BJ (cell line): ENCODE data around the gene OR2AT4. TPM values are rescaled to one million over a fixed set of nuclear protein-coding genes. Genes with fewer than 3 reads are reported as not detected.
"Not testable (repeated sequence)": the region's sequence is repeated elsewhere in the genome, so short reads cannot be mapped to it uniquely, and the experiment has no call there.

Experiments
- CTCF ChIA-PET: fragments of 350-600 bp; formaldehyde crosslinking; extraction: SDS; loops from one replicate; lab custom pipeline; 2021; ENCODE audit warnings: antibody characterized with exemption, inconsistent platforms; lab: Yijun Ruan, JAX
- POLR2A ChIA-PET: fragments of 300-600 bp; sonication (Branson Sonifier 250); formaldehyde crosslinking; extraction: SDS; loops from one replicate; lab custom pipeline; 2021; ENCODE audit warnings: antibody characterized with exemption; lab: Charles Lee
- DNase-seq: peaks from one replicate; pipeline ENCODE4 v3.0.0-alpha.2; 2011; ENCODE audit warnings: low read depth
- H3K27me3 ChIP-seq: 2 replicates; pipeline ENCODE4 v1.6.0; 2011; ENCODE audit warnings: low read length; ENCODE audit not compliant: control insufficient read depth, insufficient read depth
- H3K36me3 ChIP-seq: 2 replicates; pipeline ENCODE4 v1.5.1; 2011; ENCODE audit warnings: low read length; ENCODE audit not compliant: control insufficient read depth, insufficient read depth
- H3K4me3 ChIP-seq: 2 replicates; pipeline ENCODE4 v1.5.1; 2011; ENCODE audit warnings: low read depth, mild to moderate bottlenecking, control low read depth, low read length
- CTCF ChIP-seq: IDR thresholded peaks from 2 replicates; pipeline ENCODE4 v1.5.1; 2011; ENCODE audit warnings: low read depth, mild to moderate bottlenecking, control low read depth, inconsistent platforms, low read length, moderate library complexity; ENCODE audit not compliant: insufficient read depth
- polyA plus RNA-seq: library from polyadenylated mRNA; depleted of rRNA; stranded (reverse); fragments of >200 nt; gene quantifications from 2 replicates; pipeline ENCODE4 v1.2.3, GENCODE V29; 2011

The OR2AT4 gene
- polyA plus RNA-seq, 1 experiment = not detected

- ChIA-PET POLR2A (no interaction called here), CTCF (interaction anchor here (0.6 kb wide), 1 partner anchor 97 kb away, joined by 3 read pairs; no protein-coding TSS in a partner anchor)
These were observed 489 bp upstream of the OR2AT4 start for GRCh38 chr11:75097173-75097557.

GRCh38 chr11:75094382-75094781 lies 2.3 kb downstream of the OR2AT4 start:
- DNase-seq, H3K27me3 ChIP-seq, H3K4me3 ChIP-seq, POLR2A ChIA-PET, CTCF ChIA-PET, H3K36me3 ChIP-seq: not testable (repeated sequence)

More at GRCh38 chr11:75097173-75097557, 489 bp upstream of the OR2AT4 start:
- no peak overlapping the region for H3K4me3 ChIP-seq
- DNase-seq = no peak
- H3K27me3 ChIP-seq = peaks cover 7% of the 10 kb centered on the region; the same call in 1 of the 2 replicates
- TF ChIP-seq CTCF = no peak
- H3K36me3 ChIP-seq = no peaks in the 10 kb centered on the region

GRCh38 chr11:75090671-75091177 lies 6.0 kb downstream of the OR2AT4 start:
- no peak for DNase-seq
- ChIA-PET CTCF (interaction anchor here (1.4 kb wide), 1 partner anchor 114 kb away, joined by 4 read pairs; no protein-coding TSS in a partner anchor), POLR2A (no interaction called here)
- H3K36me3 ChIP-seq = no peaks in the 10 kb centered on the region
- no peak for TF ChIP-seq CTCF
- H3K4me3 ChIP-seq = no peak overlapping the region
- peaks cover 2% of the 10 kb centered on the region for H3K27me3 ChIP-seq

- no peak for DNase-seq
- Histone ChIP-seq H3K4me3 (no peak overlapping the region), H3K36me3 (no peaks in the 10 kb centered on the region), H3K27me3 (no peaks in the 10 kb centered on the region; the same call in none of the 2 replicates)
- CTCF ChIA-PET = interaction anchor here (1.2 kb wide), 1 partner anchor 56 kb away, joined by 3 read pairs; no protein-coding TSS in a partner anchor
- POLR2A ChIA-PET = no interaction called here
- TF ChIP-seq CTCF = no peak
These were observed 9.1 kb downstream of the OR2AT4 start for GRCh38 chr11:75087319-75088305.

- no peak overlapping the region for H3K4me3 ChIP-seq
- no peak for TF ChIP-seq CTCF
- H3K27me3 ChIP-seq = no peaks in the 10 kb centered on the region; the same call in none of the 2 replicates
- POLR2A ChIA-PET = no interaction called here
- no peaks in the 10 kb centered on the region for H3K36me3 ChIP-seq
- CTCF ChIA-PET = interaction anchor here (1.2 kb wide), 1 partner anchor 120 kb away, joined by 3 read pairs; no protein-coding TSS in a partner anchor
- no peak for DNase-seq
These were observed 11.8 kb downstream of the OR2AT4 start for GRCh38 chr11:75084883-75085282.
